HepG2 (cell line): ENCODE measurements around the gene C9orf40. TPM values are rescaled to one million over a fixed set of nuclear protein-coding genes. Genes with fewer than 3 reads are reported as not detected.

Source experiments
- ARID4A ChIP-seq: sonication (generic); formaldehyde crosslinking; IDR thresholded peaks from 2 replicates; pipeline ENCODE4 v1.5.0; 2020; ENCODE audit warnings: mild to moderate bottlenecking, missing genetic modification reagents, borderline replicate concordance
- ASH2L ChIP-seq: fragments of 300-600, 200-600 bp; sonication (generic); IDR thresholded peaks from 2 replicates; pipeline ENCODE4 v1.7.0; 2017; ENCODE audit warnings: low read depth, mild to moderate bottlenecking, moderate library complexity, mixed read lengths, low read length; ENCODE audit not compliant: insufficient read length
- ATF4 ChIP-seq, 2 experiments: fragments of 450-650 bp in 1 of 2; sonication (generic) in 1 of 2; formaldehyde crosslinking; IDR thresholded peaks; 2 replicates each; pipeline versions ENCODE4 v1.5.0 to v1.8.0; 2020 to 2022; ENCODE audit warnings: mild to moderate bottlenecking in 1 of 2, missing genetic modification reagents in 1 of 2
- ELF3 ChIP-seq: IDR thresholded peaks from 2 replicates; pipeline ENCODE4 v1.6.1; 2016; ENCODE audit warnings: missing genetic modification reagents, missing compliant biosample characterization
- GATAD1 ChIP-seq: IDR thresholded peaks from 2 replicates; pipeline ENCODE4 v1.6.1; 2016; ENCODE audit warnings: missing genetic modification reagents, missing compliant biosample characterization
- KAT7 ChIP-seq: IDR thresholded peaks from 2 replicates; pipeline ENCODE4 v1.6.1; 2018; ENCODE audit warnings: borderline replicate concordance, missing compliant biosample characterization
- KAT8 ChIP-seq: IDR thresholded peaks from 2 replicates; pipeline ENCODE4 v1.6.1; 2016; ENCODE audit warnings: missing genetic modification reagents, missing compliant biosample characterization
- KDM5A ChIP-seq: fragments of 200-600 bp; sonication (generic); IDR thresholded peaks from 2 replicates; pipeline ENCODE4 v1.7.0; 2018; ENCODE audit warnings: antibody characterized with exemption, mild to moderate bottlenecking, low read length, borderline replicate concordance
- MED8 ChIP-seq: sonication (generic); formaldehyde crosslinking; IDR thresholded peaks from 2 replicates; pipeline ENCODE4 v1.8.1; 2023; ENCODE audit warnings: mild to moderate bottlenecking, missing genetic modification reagents; ENCODE audit not compliant: insufficient replicate concordance
- NAIF1 ChIP-seq: sonication (generic); formaldehyde crosslinking; IDR thresholded peaks from 2 replicates; pipeline ENCODE4 v1.5.0; 2020; ENCODE audit warnings: mild to moderate bottlenecking, missing genetic modification reagents, borderline replicate concordance
- NBN ChIP-seq: fragments of 450-650 bp; conservative IDR thresholded peaks from 2 replicates; pipeline ENCODE4 v1.6.1; 2017
- NFRKB ChIP-seq: fragments of 450-650 bp; IDR thresholded peaks from 2 replicates; pipeline ENCODE4 v1.6.1; 2017
- NFYC ChIP-seq: IDR thresholded peaks from 2 replicates; pipeline ENCODE4 v1.6.1; 2016; ENCODE audit warnings: missing genetic modification reagents, missing compliant biosample characterization
- NR2F6 ChIP-seq, 2 experiments: IDR thresholded peaks; 2 replicates each; pipeline ENCODE4 v1.6.1; 2016; ENCODE audit warnings: antibody characterized with exemption in 1 of 2, mild to moderate bottlenecking in 1 of 2
- POLR2G ChIP-seq: fragments of 200-400 bp; formaldehyde crosslinking; IDR thresholded peaks from 2 replicates; pipeline ENCODE4 v1.6.1; 2018; ENCODE audit warnings: mild to moderate bottlenecking, low read depth, low read length, moderate library complexity
- RAD21 ChIP-seq: fragments of 450-650 bp; formaldehyde crosslinking; IDR thresholded peaks from 2 replicates; pipeline ENCODE4 v1.5.0; 2020; ENCODE audit warnings: mild to moderate bottlenecking
- TEAD3 ChIP-seq: optimal IDR thresholded peaks from 2 replicates; pipeline ENCODE3; 2016; ENCODE audit warnings: borderline replicate concordance
- ZC3H13 ChIP-seq: sonication (generic); formaldehyde crosslinking; IDR thresholded peaks from 2 replicates; pipeline ENCODE4 v1.8.1; 2023; ENCODE audit warnings: mild to moderate bottlenecking, missing genetic modification reagents, moderate library complexity
- ZFP90 ChIP-seq: sonication (generic); formaldehyde crosslinking; IDR thresholded peaks from 2 replicates; pipeline ENCODE4 v1.8.0; 2022; ENCODE audit warnings: missing genetic modification reagents, mild to moderate bottlenecking, inconsistent platforms, borderline replicate concordance
- ZNF460 ChIP-seq: sonication (generic); formaldehyde crosslinking; IDR thresholded peaks from 2 replicates; pipeline ENCODE4 v1.5.1; 2020; ENCODE audit warnings: missing genetic modification reagents, mild to moderate bottlenecking, borderline replicate concordance
- ZNF589 ChIP-seq: sonication (generic); formaldehyde crosslinking; conservative IDR thresholded peaks from 2 replicates; pipeline ENCODE4 v1.8.0; 2022; ENCODE audit warnings: mild to moderate bottlenecking, moderate library complexity, missing genetic modification reagents
- ZNF687 ChIP-seq: sonication (generic); formaldehyde crosslinking; IDR thresholded peaks from 2 replicates; pipeline ENCODE4 v1.5.1; 2020; ENCODE audit warnings: mild to moderate bottlenecking, missing genetic modification reagents, moderate library complexity
- polyA plus RNA-seq, 8 experiments: library from polyadenylated mRNA; depleted of rRNA in 3 of 8; stranded (reverse) in 7 of 8; unstranded in 1 of 8; fragments of >200 nt; fragmentation: Illumina TruSeq in 4 of 8; extraction: Trizol in 4 of 8; gene quantifications; 2 replicates each; pipeline versions ENCODE4 v1.2.1 to v1.2.3, GENCODE V29; 2011 to 2016; ENCODE audit warnings: low read depth in 4 of 8, missing spikeins in 1 of 8, mixed read lengths in 1 of 8; ENCODE audit not compliant: insufficient read depth in 1 of 8
- total RNA-seq, 5 experiments: library from RNA; depleted of rRNA; stranded (reverse); fragments of >200 nt; fragmentation: Illumina TruSeq; extraction: Trizol; gene quantifications; 2 replicates each; pipeline ENCODE4 v1.2.3, GENCODE V29; 2016; ENCODE audit warnings: low read depth in 1 of 5

C9orf40 gene
- total and polyA plus RNA-seq, 2 of the 13 experiments (the other 11 are each of a cell fraction or from before 2014, with no cell fraction given): 3.0 to 13.5 TPM

GRCh38 chr9:75001719-75002421 is 49.2 kb upstream of the C9orf40 start (continued):
- TF ChIP-seq MED8 (CRISPR knock-in tag): no peak
- TF ChIP-seq NAIF1 (CRISPR knock-in tag): no peak
- TF ChIP-seq KAT7 (CRISPR knock-in tag): no peak
- no peak for TF ChIP-seq NFYC (CRISPR knock-in tag)
- TF ChIP-seq NR2F6 (IDR thresholded peaks at IDR 0.05): peak; percentile 66
- TF ChIP-seq NR2F6 (CRISPR knock-in tag; IDR thresholded peaks at IDR 0.05): peak; percentile 82
- no peak for TF ChIP-seq NFRKB
- no peak for TF ChIP-seq NBN
- peak; percentile 73 for TF ChIP-seq TEAD3 (CRISPR knock-in tag)
- peak; percentile 89 for TF ChIP-seq RAD21 (CRISPR knock-in tag)
- TF ChIP-seq ZNF460: no peak; the same call in 1 of the 2 replicates
- TF ChIP-seq ZFP90 (CRISPR knock-in tag): no peak
- TF ChIP-seq ZNF687 (CRISPR knock-in tag): no peak
- no peak; the same call in 1 of the 2 replicates for TF ChIP-seq ARID4A
- peak; percentile 92 for TF ChIP-seq ASH2L
- TF ChIP-seq ATF4 (CRISPR knock-in tag; IDR thresholded peaks at IDR 0.05): no peak
- peak; percentile 72 for TF ChIP-seq GATAD1
- TF ChIP-seq KDM5A: no peak
- no peak for TF ChIP-seq ZC3H13 (CRISPR knock-in tag)
- peak; percentile 87 for TF ChIP-seq KAT8 (CRISPR knock-in tag)
- TF ChIP-seq ZNF589: no peak
- peak; percentile 91 for TF ChIP-seq ELF3
- TF ChIP-seq POLR2G: peak; percentile 27; the same call in 1 of the 2 replicates
